K562 (cell line): ENCODE measurements around the gene ZBTB20. TPM values are rescaled to one million over a fixed set of nuclear protein-coding genes. Genes with fewer than 3 reads are reported as not detected.

ENCODE experiments used
- ATAC-seq: fragments of 200-7000 bp; cut with Tn5 transposase; 3 replicates; pipeline ENCODE4 v1.9.1; 2020; ENCODE audit warnings: moderate library complexity
- BruUV-seq: library from RNA; stranded (reverse); fragments of 400-500 nt; replicated peaks from 2 replicates; lab custom pipeline; 2021; lab: Mats Ljungman, UMichigan
- CTCF ChIA-PET: fragments of 300-600 bp; formaldehyde crosslinking; extraction: SDS; loops from one replicate; lab custom pipeline; 2021; ENCODE audit warnings: low intra/inter-chr PET ratio; lab: Yijun Ruan, JAX
- POLR2A ChIA-PET: fragments of 300-600, 350-650 bp; sonication (Branson Sonifier 250); formaldehyde crosslinking; extraction: SDS; loops from one replicate; lab custom pipeline; 2021; ENCODE audit warnings: antibody characterized with exemption, inconsistent platforms; lab: Yijun Ruan, JAX
- DNase-seq, 4 experiments: peaks; one replicate each; pipeline versions ENCODE4 v3.0.0 to v3.0.0-alpha.2; 2011 to 2018; ENCODE audit warnings: low spot score in 3 of 4, mixed read lengths in 3 of 4; ENCODE audit errors: extremely low read depth in 1 of 4
- FAIRE-seq: peaks from 2 replicates; lab custom pipeline; 2011; peaks lifted over from hg19 to GRCh38; lab: Jason Lieb, UNC
- H2AFZ ChIP-seq: 2 replicates; pipeline ENCODE4 v1.6.0; 2011; ENCODE audit warnings: low read depth, low read length, control low read depth, inconsistent platforms
- H3K27ac ChIP-seq: fragments of 200-600 bp; 3 replicates; pipeline ENCODE4 v1.8.0; 2011; ENCODE audit warnings: low read depth, mild to moderate bottlenecking, control low read depth, inconsistent platforms, low read length, moderate library complexity, mixed read lengths; ENCODE audit errors: extremely low read depth
- H3K27me3 ChIP-seq, 2 experiments: fragments of 300-600 bp in 1 of 2; 2 replicates in 1 of 2; 3 replicates in 1 of 2; pipeline versions ENCODE4 v1.6.0 to v1.8.0; 2011; ENCODE audit warnings: inconsistent platforms in 2 of 2, low read length in 2 of 2, mild to moderate bottlenecking in 1 of 2, mixed read lengths in 1 of 2, moderate library complexity in 1 of 2; ENCODE audit not compliant: control insufficient read depth in 2 of 2, insufficient read depth in 2 of 2
- H3K36me3 ChIP-seq: fragments of 300-600 bp; 3 replicates; pipeline ENCODE4 v1.8.0; 2011; ENCODE audit warnings: mild to moderate bottlenecking, low read length, inconsistent platforms; ENCODE audit not compliant: control insufficient read depth, insufficient read depth
- H3K4me1 ChIP-seq, 2 experiments: fragments of 200-600 bp in 1 of 2; replicated peaks in 1 of 2; 2 replicates in 1 of 2; 3 replicates in 1 of 2; pipeline versions ENCODE4 v1.5.1 to v1.8.0; 2011; ENCODE audit warnings: inconsistent platforms in 2 of 2, low read length in 2 of 2, mild to moderate bottlenecking in 1 of 2, mixed read lengths in 1 of 2, moderate library complexity in 1 of 2; ENCODE audit not compliant: control insufficient read depth in 2 of 2, insufficient read depth in 2 of 2
- H3K4me2 ChIP-seq: 2 replicates; pipeline ENCODE4 v1.6.1; 2011; ENCODE audit warnings: low read length, control low read depth, inconsistent platforms, mixed read lengths; ENCODE audit not compliant: insufficient read depth
- H3K4me3 ChIP-seq: fragments of 200-600 bp; sonication (generic), shearing (Covaris generic); 2 replicates; pipeline ENCODE4 v1.5.1; 2016; ENCODE audit warnings: control low read depth, inconsistent platforms
- H3K79me2 ChIP-seq: fragments of 200-600 bp; 3 replicates; pipeline ENCODE4 v1.8.0; 2011; ENCODE audit warnings: low read length, inconsistent platforms; ENCODE audit not compliant: control insufficient read depth, insufficient read depth
- H3K9ac ChIP-seq, 2 experiments: 2 replicates each; pipeline versions ENCODE4 v1.6.0 to v1.6.1; 2011; ENCODE audit warnings: low read depth in 2 of 2, low read length in 2 of 2, control low read depth in 1 of 2, inconsistent platforms in 1 of 2, mild to moderate bottlenecking in 1 of 2, mixed read lengths in 1 of 2; ENCODE audit not compliant: insufficient read depth in 1 of 2
- H3K9me1 ChIP-seq: one replicate; pipeline ENCODE4 v1.6.0; 2011; ENCODE audit warnings: inconsistent platforms, mild to moderate bottlenecking, low read length, moderate library complexity; ENCODE audit not compliant: control insufficient read depth, insufficient read depth
- H3K9me3 ChIP-seq: replicated peaks from 2 replicates; pipeline ENCODE4 v1.5.1; 2011; ENCODE audit warnings: low read depth, low read length, inconsistent platforms; ENCODE audit not compliant: control insufficient read depth, insufficient read depth
- H4K20me1 ChIP-seq: replicated peaks from 2 replicates; pipeline ENCODE4 v1.6.1; 2011; ENCODE audit warnings: low read length, inconsistent platforms, mixed read lengths; ENCODE audit not compliant: control insufficient read depth, insufficient read depth
- ARID1B ChIP-seq: fragments of 450-650 bp; IDR thresholded peaks from 2 replicates; pipeline ENCODE4 v1.6.1; 2016; ENCODE audit warnings: antibody characterized with exemption, mild to moderate bottlenecking, inconsistent platforms
- BDP1 ChIP-seq: IDR thresholded peaks from 3 replicates; pipeline ENCODE4 v1.6.1; 2011; ENCODE audit not compliant: insufficient read length, insufficient read depth
- CBFA2T3 ChIP-seq: fragments of 450-650 bp; IDR thresholded peaks from 2 replicates; pipeline ENCODE4 v1.6.1; 2017
- DACH1 ChIP-seq: fragments of 450-650 bp; IDR thresholded peaks from 2 replicates; pipeline ENCODE4 v1.6.1; 2018; ENCODE audit not compliant: partially characterized antibody
- ELF1 ChIP-seq: fragments of 200-800 bp; sonication (Bioruptor generic); IDR thresholded peaks from 2 replicates; pipeline ENCODE4 v1.6.1; 2016; ENCODE audit warnings: missing genetic modification characterization, missing compliant biosample characterization
- GABPB1 ChIP-seq: sonication (generic); formaldehyde crosslinking; IDR thresholded peaks from 2 replicates; pipeline ENCODE4 v1.8.0; 2022; ENCODE audit warnings: mild to moderate bottlenecking, missing genetic modification reagents
- HCFC1 ChIP-seq: IDR thresholded peaks from 2 replicates; pipeline ENCODE4 v1.6.1; 2012; ENCODE audit warnings: low read depth, low read length, improper control_type of control experiment
- HDGF ChIP-seq: fragments of 450-650 bp; IDR thresholded peaks from 2 replicates; pipeline ENCODE4 v1.6.1; 2016
- KDM2B ChIP-seq: fragments of 250-450 bp; sonication (Bioruptor Pico); IDR thresholded peaks from 2 replicates; pipeline ENCODE4 v1.8.0; 2021; ENCODE audit warnings: mild to moderate bottlenecking, moderate library complexity
- MBD2 ChIP-seq: sonication (generic); IDR thresholded peaks from 2 replicates; pipeline ENCODE4 v1.6.1; 2016; ENCODE audit warnings: low read depth, borderline replicate concordance
- NR3C1 ChIP-seq: sonication (generic); formaldehyde crosslinking; IDR thresholded peaks from 2 replicates; pipeline ENCODE4 v1.8.1; 2022; ENCODE audit warnings: missing genetic modification reagents
- RBM14 ChIP-seq: fragments of 200-400 bp; formaldehyde crosslinking; IDR thresholded peaks from 2 replicates; pipeline ENCODE4 v1.6.1; 2018; ENCODE audit warnings: low read depth, mild to moderate bottlenecking, low read length, moderate library complexity, borderline replicate concordance; ENCODE audit not compliant: insufficient read depth
- TCF7L2 ChIP-seq: fragments of 150-350 bp; IDR thresholded peaks from 2 replicates; pipeline ENCODE4 v1.6.1; 2016; ENCODE audit warnings: low read depth, mild to moderate bottlenecking, low read length, moderate library complexity
- TOE1 ChIP-seq, 2 experiments: fragments of 450-650 bp in 1 of 2; sonication (generic) in 1 of 2; formaldehyde crosslinking in 1 of 2; IDR thresholded peaks; 2 replicates each; pipeline versions ENCODE4 v1.7.1 to v1.8.0; 2016 to 2022; ENCODE audit warnings: borderline replicate concordance in 2 of 2, mild to moderate bottlenecking in 2 of 2, antibody characterized with exemption in 1 of 2, inconsistent platforms in 1 of 2, low read depth in 1 of 2, missing genetic modification reagents in 1 of 2, moderate library complexity in 1 of 2
- VEZF1 ChIP-seq: fragments of 200-800 bp; sonication (Bioruptor generic); IDR thresholded peaks from 2 replicates; pipeline ENCODE4 v1.6.1; 2017; ENCODE audit warnings: missing genetic modification characterization, missing compliant biosample characterization
- ZC3H11A ChIP-seq: IDR thresholded peaks from 2 replicates; pipeline ENCODE4 v1.6.1; 2012; ENCODE audit warnings: low read depth, low read length, improper control_type of control experiment
- ZFX ChIP-seq: sonication (generic); formaldehyde crosslinking; IDR thresholded peaks from 2 replicates; pipeline ENCODE4 v1.8.0; 2022; ENCODE audit warnings: mild to moderate bottlenecking, missing genetic modification reagents, moderate library complexity
- ZNF395 ChIP-seq: fragments of 200-800 bp; sonication (Bioruptor generic); IDR thresholded peaks from 2 replicates; pipeline ENCODE4 v1.6.1; 2017; ENCODE audit warnings: missing genetic modification characterization, missing compliant biosample characterization
- WGBS: fragments of 100-300 bp; shearing (Covaris generic); methylation state at CpG from one replicate; pipeline ENCODE4 v1.1.6; 2016; ENCODE audit warnings: low coverage, mixed read lengths; ENCODE audit not compliant: insufficient coverage; ENCODE audit errors: missing lambda C conversion rate; 5-methylcytosine and 5-hydroxymethylcytosine counted together
- in situ Hi-C: fragments of 300-500 bp; cut with MboI; formaldehyde crosslinking; loops from 4 replicates; pipeline ENCODE4 v1.15.0; 2018; ENCODE audit warnings: inconsistent platforms, mixed read lengths
- intact Hi-C: fragments of 100-400 bp; cut with micrococcal nuclease; formaldehyde crosslinking; loops from 2 replicates; pipeline ENCODE4 v1.14.2; 2022
- polyA plus RNA-seq, 8 experiments: library from polyadenylated mRNA; depleted of rRNA in 4 of 8; stranded (reverse) in 5 of 8; unstranded in 3 of 8; fragments of >200 nt; fragmentation: Nextera tagmentation in 2 of 8; fragmentation: Illumina TruSeq in 1 of 8; extraction: Ambion mirVana in 2 of 8; extraction: Trizol in 1 of 8; gene quantifications; 2 replicates each; pipeline versions ENCODE4 v1.2.1 to v1.2.3, GENCODE V29; 2011 to 2014; ENCODE audit warnings: inconsistent platforms in 1 of 8, missing spikeins in 1 of 8
- total RNA-seq, 7 experiments: library from RNA; depleted of rRNA in 6 of 7; stranded (reverse); fragments of >200 nt in 6 of 7; fragmentation: Illumina TruSeq in 2 of 7; extraction: Trizol in 2 of 7; gene quantifications; 2 replicates each; pipeline versions ENCODE4 v1.2.1 to v1.2.3, GENCODE V29; 2011 to 2021; ENCODE audit warnings: low replicate concordance in 1 of 7

Gene ZBTB20
- total and polyA plus RNA-seq, 9 of the 15 experiments (the other 6 are each of a cell fraction or from before 2014, with no cell fraction given), result 0.17 to 1.7 (median 0.45) TPM

DNA sequence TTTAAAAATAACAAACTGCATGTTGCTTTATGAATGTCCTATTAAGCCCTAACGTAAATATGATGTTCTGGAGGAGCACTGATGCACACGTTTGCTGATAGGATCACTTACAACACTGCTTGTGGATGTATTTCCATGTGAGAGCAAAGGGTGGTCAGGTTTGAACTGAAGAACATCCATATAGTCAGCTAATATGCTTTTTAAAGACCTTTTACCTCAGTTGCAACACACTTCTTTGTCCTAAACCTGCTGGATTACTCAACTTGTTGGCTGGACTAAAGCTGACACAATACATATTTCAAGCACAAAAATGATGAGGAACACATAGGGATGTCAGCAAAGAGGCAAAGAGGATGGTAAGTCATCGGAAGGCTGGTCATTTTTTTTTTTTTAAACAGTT is 666.6 kb downstream of the ZBTB20 start:
- WGBS, result 0% methylated on average over 3 of the region's 3 CpGs
- intact Hi-C loops, result no loop called here
- in situ Hi-C loops, result no loop called here
- H3K9me1 ChIP-seq, result no peaks in the 10 kb centered on the region
- H3K4me3 ChIP-seq, result no peak overlapping the region
- no peak for ATAC-seq
- no peak for DNase-seq
- H3K9ac ChIP-seq, result no peak overlapping the region
- H3K4me2 ChIP-seq, result no peak overlapping the region
- CTCF ChIA-PET, result no interaction called here
- H2AFZ ChIP-seq, result no peak overlapping the region
- POLR2A ChIA-PET, result no interaction called here
- BruUV-seq, result no TSS peak
- H3K27me3 ChIP-seq, result no peaks in the 10 kb centered on the region
- FAIRE-seq, result no peak
- no peak overlapping the region for H3K27ac ChIP-seq
- H3K36me3 ChIP-seq, result no peaks in the 10 kb centered on the region
- TF ChIP-seq RBM14, result no peak
- TF ChIP-seq CBFA2T3, result no peak
- TF ChIP-seq TOE1 (IDR thresholded peaks at IDR 0.05; ENCODE audit: borderline replicate concordance), result no peak
- no peak for TF ChIP-seq TOE1 (CRISPR knock-in tag; IDR thresholded peaks at IDR 0.05; ENCODE audit: borderline replicate concordance, low read depth)
- no peak for TF ChIP-seq ZC3H11A
- no peak for TF ChIP-seq GABPB1 (CRISPR knock-in tag)
- TF ChIP-seq KDM2B (CRISPR knock-in tag), result no peak
- no peak for TF ChIP-seq TCF7L2
- TF ChIP-seq DACH1, result no peak
- no peak for TF ChIP-seq MBD2
- TF ChIP-seq ZFX (CRISPR knock-in tag), result no peak
- TF ChIP-seq HCFC1, result no peak
- TF ChIP-seq NR3C1 (CRISPR knock-in tag), result no peak
- TF ChIP-seq VEZF1 (CRISPR knock-in tag), result no peak
- TF ChIP-seq HDGF, result no peak
- no peak for TF ChIP-seq ZNF395 (CRISPR knock-in tag)
- TF ChIP-seq ELF1 (tag), result no peak
- TF ChIP-seq ARID1B, result no peak
- no peak for TF ChIP-seq BDP1
- TF ChIP-seq, all 486 proteins: peak for 0
- H3K9me3 ChIP-seq, result no peaks in the 10 kb centered on the region
- H3K79me2 ChIP-seq, result no peaks in the 10 kb centered on the region
- H3K4me1 ChIP-seq, result no peaks in the 10 kb centered on the region
- H4K20me1 ChIP-seq, result no peaks in the 10 kb centered on the region
